Medulla oblongata (tissue), 1 donor: ENCODE measurements around the gene PARL.

Experiments
- DNase-seq: peaks from one replicate; pipeline ENCODE4 v3.0.0-alpha.2; 2015; ENCODE audit errors: extremely low spot score

PARL gene

GRCh38 chr3:183884427-183885296, at the start of gene PARL:
TSS of gene PARL (minus strand) at chr3:183884880. CDS start at chr3:183884846, 34 bp downstream.
- DNase-seq, result peak; percentile 96

- DNase-seq, result no peak
Observed at GRCh38 chr3:183933160-183933559, 48.5 kb upstream of the PARL start.

- no peak for DNase-seq
Observed at GRCh38 chr3:183931881-183932280, 47.2 kb upstream of the PARL start.

- no peak for DNase-seq
Observed at GRCh38 chr3:183930086-183930485, 45.4 kb upstream of the PARL start.

GRCh38 chr3:183927059-183927458, 42.4 kb upstream of the PARL start:
- no peak for DNase-seq

GRCh38 chr3:183924956-183925355, 40.3 kb upstream of the PARL start:
- no peak for DNase-seq

GRCh38 chr3:183924543-183924942, 39.9 kb upstream of the PARL start:
- DNase-seq, result no peak

- no peak for DNase-seq
Observed at GRCh38 chr3:183922421-183922820, 37.7 kb upstream of the PARL start.

GRCh38 chr3:183921096-183921495, 36.4 kb upstream of the PARL start:
- DNase-seq, result no peak

GRCh38 chr3:183920416-183920815, 35.7 kb upstream of the PARL start:
- no peak for DNase-seq

- no peak for DNase-seq
Observed at GRCh38 chr3:183918178-183918577, 33.5 kb upstream of the PARL start.

- no peak for DNase-seq
Observed at GRCh38 chr3:183917776-183918175, 33.1 kb upstream of the PARL start.

GRCh38 chr3:183914856-183915255, 30.2 kb upstream of the PARL start:
- no peak for DNase-seq

- no peak for DNase-seq
Observed at GRCh38 chr3:183913580-183913920, 28.9 kb upstream of the PARL start.

- DNase-seq, result no peak
Observed at GRCh38 chr3:183912895-183913579, 28.4 kb upstream of the PARL start.

- no peak for DNase-seq
Observed at GRCh38 chr3:183911763-183912506, 27.3 kb upstream of the PARL start.

GRCh38 chr3:183911087-183911486, 26.4 kb upstream of the PARL start:
- no peak for DNase-seq

GRCh38 chr3:183909030-183909600, 24.4 kb upstream of the PARL start:
- no peak for DNase-seq

GRCh38 chr3:183907911-183908331, 23.2 kb upstream of the PARL start:
- DNase-seq, result no peak

GRCh38 chr3:183907176-183907575, 22.5 kb upstream of the PARL start:
- DNase-seq, result no peak

- no peak for DNase-seq
Observed at GRCh38 chr3:183906234-183906921, 21.7 kb upstream of the PARL start.
